K562 (cell line): ENCODE results near the gene VPS50.

Experiments used
- DIDO1 ChIP-seq: fragments of 450-650 bp; IDR thresholded peaks from 2 replicates; pipeline ENCODE4 v1.6.1; 2016; ENCODE audit warnings: low read depth, missing biosample characterization, missing genetic modification characterization
- HNRNPUL1 ChIP-seq: fragments of 200-400 bp; formaldehyde crosslinking; IDR thresholded peaks from 2 replicates; pipeline ENCODE4 v1.6.1; 2017; ENCODE audit warnings: low read length
- KLF16 ChIP-seq: IDR thresholded peaks from 2 replicates; pipeline ENCODE4 v1.6.1; 2016; ENCODE audit warnings: antibody characterized with exemption
- NCOA1 ChIP-seq: fragments of 450-650 bp; IDR thresholded peaks from 2 replicates; pipeline ENCODE4 v1.6.1; 2016; ENCODE audit warnings: low read depth
- ZBTB17 ChIP-seq: fragments of 450-650 bp; formaldehyde crosslinking; IDR thresholded peaks from 2 replicates; pipeline ENCODE4 v1.4.0; 2020; ENCODE audit warnings: mild to moderate bottlenecking
- ZFP30 ChIP-seq: fragments of 250-450 bp; sonication (Bioruptor Pico); IDR thresholded peaks from 2 replicates; pipeline ENCODE4 v1.8.0; 2022; ENCODE audit warnings: moderate library complexity, mild to moderate bottlenecking, inconsistent platforms, borderline replicate concordance
- TF ChIP-seq, protein P1 (sequence below), 2 experiments: fragments of 200-800 bp in 1 of 2; sonication (Bioruptor generic) in 1 of 2; sonication (generic) in 1 of 2; formaldehyde crosslinking in 1 of 2; IDR thresholded peaks in 1 of 2; conservative IDR thresholded peaks in 1 of 2; 2 replicates each; pipeline versions ENCODE4 v1.5.0 to v1.6.1; 2016 to 2020; ENCODE audit warnings: missing compliant biosample characterization in 1 of 2, missing genetic modification characterization in 1 of 2, missing genetic modification reagents in 1 of 2

DNA sequence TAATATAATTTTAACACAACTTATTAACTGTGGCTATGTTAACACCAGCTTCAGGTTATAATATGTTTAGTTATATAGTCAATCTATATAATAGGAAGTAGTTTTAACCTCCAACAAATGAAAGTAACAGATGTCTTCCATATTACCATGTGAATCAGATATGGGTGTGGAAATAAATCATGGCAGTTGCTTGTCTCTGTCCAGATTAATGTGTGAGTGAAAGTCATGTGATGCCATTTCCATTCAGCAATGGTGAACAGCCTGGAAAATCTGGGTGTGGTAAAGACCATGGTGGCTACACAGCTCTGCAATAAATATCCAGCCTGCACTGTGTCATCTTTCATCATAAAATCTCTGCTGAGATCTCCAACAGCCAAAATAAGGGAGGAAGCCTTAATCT, 33.7 kb upstream of the VPS50 start:
- TF ChIP-seq, protein P1, sequence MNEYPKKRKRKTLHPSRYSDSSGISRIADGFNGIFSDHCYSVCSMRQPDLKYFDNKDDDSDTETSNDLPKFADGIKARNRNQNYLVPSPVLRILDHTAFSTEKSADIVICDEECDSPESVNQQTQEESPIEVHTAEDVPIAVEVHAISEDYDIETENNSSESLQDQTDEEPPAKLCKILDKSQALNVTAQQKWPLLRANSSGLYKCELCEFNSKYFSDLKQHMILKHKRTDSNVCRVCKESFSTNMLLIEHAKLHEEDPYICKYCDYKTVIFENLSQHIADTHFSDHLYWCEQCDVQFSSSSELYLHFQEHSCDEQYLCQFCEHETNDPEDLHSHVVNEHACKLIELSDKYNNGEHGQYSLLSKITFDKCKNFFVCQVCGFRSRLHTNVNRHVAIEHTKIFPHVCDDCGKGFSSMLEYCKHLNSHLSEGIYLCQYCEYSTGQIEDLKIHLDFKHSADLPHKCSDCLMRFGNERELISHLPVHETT (CRISPR knock-in tag; conservative IDR thresholded peaks at IDR 0.05 in 1 of 2, IDR thresholded peaks at IDR 0.05 in 1 of 2), result no peak
- no peak for TF ChIP-seq ZBTB17
- no peak for TF ChIP-seq ZFP30 (CRISPR knock-in tag)
- no peak for TF ChIP-seq DIDO1 (tag)
- no peak for TF ChIP-seq KLF16
- no peak for TF ChIP-seq NCOA1
- TF ChIP-seq HNRNPUL1, result no peak
